PFSK-1 (cell line): ENCODE measurements around the gene MAP2K5.

Source experiments
- POLR2AphosphoS5 ChIP-seq: IDR thresholded peaks from 2 replicates; pipeline ENCODE4 v1.6.1; 2012; ENCODE audit warnings: low read depth, mild to moderate bottlenecking, control low read depth, low read length, moderate library complexity
- SIN3A ChIP-seq: IDR thresholded peaks from 2 replicates; pipeline ENCODE4 v1.6.1; 2012; ENCODE audit warnings: mild to moderate bottlenecking, low read length, moderate library complexity, borderline replicate concordance; ENCODE audit not compliant: insufficient read depth

- no peak for TF ChIP-seq POLR2AphosphoS5
- TF ChIP-seq SIN3A, result no peak
These were observed 290.6 kb downstream of the MAP2K5 start for GRCh38 chr15:67832897-67833709.
